ENCODE measurements around the gene MYL11.
"Not testable (repeated sequence)": the region's sequence is repeated elsewhere in the genome, so short reads cannot be mapped to it uniquely, and the experiment has no call there.

The MYL11 gene

GRCh38 chr16:30371248-30371816 is 3.3 kb upstream of the MYL11 start:
- no peak for DNase-seq

- no peak for DNase-seq
Observed at GRCh38 chr16:30372038-30372712, 2.4 kb upstream of the MYL11 start.

DNA sequence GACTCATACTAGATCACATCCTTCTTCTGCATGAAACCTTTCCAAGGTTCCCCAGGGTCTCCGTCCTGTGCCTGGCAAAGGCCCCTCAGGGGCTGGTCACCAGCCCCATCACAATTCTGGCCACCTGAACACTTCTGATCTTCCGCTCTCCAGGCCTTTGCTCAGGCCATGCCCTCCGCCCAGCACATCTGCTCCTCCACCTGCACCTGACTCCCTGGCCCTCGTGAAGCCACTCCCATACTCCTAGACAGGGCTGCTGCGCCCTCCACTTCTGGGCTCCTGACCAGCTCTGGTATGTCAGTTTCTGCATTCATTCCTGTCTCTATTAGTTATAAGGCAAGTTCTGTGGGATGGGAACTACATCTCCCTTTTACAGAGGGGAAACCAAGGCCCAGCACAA is 1.9 kb upstream of the MYL11 start:
- DNase-seq, result no peak

GRCh38 chr16:30375864-30376263 is 1.3 kb downstream of the MYL11 start:
- no peak for DNase-seq

GRCh38 chr16:30376461-30376902 is 1.9 kb downstream of the MYL11 start:
- DNase-seq, result no peak

DNA sequence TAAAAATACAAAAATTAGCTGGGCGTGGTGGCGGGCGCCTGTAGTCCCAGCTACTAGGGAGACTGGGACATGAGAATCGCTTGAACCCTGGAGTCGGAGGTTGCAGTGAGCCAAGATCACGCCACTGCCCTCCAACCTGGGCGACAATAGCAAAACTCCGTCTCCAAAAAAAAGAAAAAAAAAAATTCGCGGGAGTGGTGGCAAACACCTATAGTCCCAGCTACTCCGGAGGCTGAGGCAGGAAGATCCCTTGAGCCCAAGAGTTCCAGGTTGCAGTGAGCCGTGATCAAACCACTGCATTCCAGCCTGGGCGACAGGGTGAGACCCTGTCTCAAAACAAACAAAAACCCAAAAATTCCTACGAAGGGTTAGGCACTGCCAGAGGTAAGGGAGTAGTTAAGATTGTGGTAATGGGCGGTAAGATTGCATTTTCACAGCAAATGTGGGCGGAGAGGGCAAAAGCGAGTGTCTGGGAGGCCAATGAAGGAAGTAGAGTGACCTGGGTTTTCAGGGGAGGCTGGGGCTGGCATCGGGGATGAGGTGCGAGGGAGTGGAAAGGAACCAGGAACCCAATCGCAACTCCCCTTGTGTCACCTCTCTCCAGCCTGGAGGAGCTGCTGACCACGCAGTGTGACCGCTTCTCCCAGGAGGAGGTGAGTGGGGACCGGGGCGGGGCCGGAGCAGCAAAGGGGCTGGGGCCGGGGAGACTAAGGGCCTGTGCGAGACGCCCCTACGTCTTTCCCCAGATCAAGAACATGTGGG is 2.6 kb downstream of the MYL11 start:
- DNase-seq, result no peak

GRCh38 chr16:30377812-30378235 is 3.2 kb downstream of the MYL11 start:
- DNase-seq, result peak; percentile 94

- peak; percentile 99 for DNase-seq
Observed at GRCh38 chr16:30378236-30379157, 3.9 kb downstream of the MYL11 start.

GRCh38 chr16:30379158-30379783 is 4.7 kb downstream of the MYL11 start:
- no peak for DNase-seq

DNA sequence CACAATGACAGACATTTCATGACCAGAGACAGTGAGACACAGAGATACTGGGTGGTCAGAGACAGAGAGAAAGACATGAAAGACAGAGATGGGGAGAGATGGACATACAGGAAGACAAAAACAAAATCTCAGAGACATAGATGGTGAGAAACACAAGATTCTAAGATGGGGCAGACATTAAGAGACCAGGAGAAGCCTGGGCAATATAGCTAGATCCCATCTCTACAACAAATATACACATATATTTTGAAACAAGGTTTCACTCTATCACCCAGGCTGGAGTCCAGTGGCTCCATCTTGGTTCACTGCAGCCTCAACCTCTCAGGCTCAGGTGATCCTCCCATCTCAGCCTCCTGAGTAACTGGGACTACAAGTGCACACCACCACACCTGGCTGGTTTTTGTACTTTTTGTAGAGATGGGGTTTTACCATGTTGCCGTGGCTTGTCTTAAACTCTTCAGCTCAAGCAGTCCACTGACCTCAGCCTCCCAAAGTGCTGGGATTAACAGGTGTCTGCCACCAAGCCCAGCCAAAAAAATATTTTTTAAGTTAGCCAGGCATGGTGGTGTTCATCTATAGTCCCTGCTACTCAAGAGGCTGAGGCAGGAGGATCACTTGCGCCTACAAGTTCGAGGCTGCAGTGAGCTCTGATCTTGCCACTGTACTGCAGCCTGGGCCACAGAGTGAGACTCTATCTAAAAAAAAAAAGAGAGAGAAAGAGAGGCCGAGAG is 5.6 kb downstream of the MYL11 start:
- DNase-seq, result no peak

DNA sequence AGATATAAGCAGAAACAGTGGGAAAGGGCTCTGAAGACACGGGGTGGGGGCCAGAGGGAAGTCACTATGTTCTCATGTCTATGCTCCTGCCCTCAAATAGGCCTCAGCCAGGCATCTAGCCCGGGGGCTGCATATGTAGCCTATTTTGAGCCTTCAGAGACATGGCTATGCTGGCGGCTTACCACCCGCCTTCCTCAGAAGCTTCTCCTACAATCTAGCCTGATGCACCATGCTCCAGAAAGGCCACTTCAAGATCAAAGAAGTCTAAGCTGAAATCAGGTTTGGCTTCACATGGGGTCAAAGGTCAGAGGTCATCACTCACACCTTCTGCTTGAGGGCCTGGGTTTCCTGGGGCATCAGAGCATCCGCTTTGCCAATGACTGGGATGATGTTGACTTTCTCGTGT is 6.2 kb downstream of the MYL11 start:
- no peak for DNase-seq

DNA sequence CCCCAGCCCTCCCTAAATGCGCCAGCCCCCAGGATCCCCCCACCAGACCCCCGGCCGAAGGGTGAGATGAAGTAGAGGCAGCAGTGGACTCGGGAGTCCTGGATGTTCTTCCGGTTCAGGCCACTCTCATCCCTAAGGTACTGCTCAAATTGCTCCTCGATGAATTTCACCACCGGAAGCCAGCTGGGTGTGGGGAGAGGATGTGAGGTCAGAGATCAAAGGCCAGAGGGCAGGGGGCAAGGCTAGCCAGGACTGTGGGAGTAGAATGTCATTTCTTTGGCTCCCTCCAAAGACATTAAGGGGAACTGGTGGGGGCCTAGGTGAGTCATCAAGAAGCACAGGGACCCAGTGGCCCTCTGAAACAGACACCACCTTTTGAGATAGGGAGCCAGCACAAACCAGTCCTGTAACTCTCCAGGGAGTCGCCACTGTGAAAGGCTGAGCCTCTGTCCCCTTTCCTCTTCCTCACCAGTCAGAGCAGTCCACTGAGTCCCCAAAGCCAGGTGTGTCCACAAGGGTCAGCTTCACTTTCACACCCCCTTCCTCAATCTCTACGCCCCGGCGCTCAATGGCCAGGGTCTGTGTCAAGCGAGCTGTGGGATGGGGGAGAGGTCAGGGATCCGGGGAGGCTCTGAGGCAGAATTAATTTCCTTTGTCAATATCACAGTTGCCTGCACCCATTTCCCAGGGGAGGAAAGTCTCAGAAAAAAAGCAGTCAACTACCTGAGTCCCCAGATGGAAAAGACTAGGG is 6.9 kb downstream of the MYL11 start:
- DNase-seq, result no peak

GRCh38 chr16:30382111-30382881 is 7.7 kb downstream of the MYL11 start, which contains the start of gene SEPTIN1:
Gene SEPTIN1 (minus strand): TSS chr16:30382561. CDS start chr16:30382542, 19 bp downstream.
- DNase-seq, result no peak

DNA sequence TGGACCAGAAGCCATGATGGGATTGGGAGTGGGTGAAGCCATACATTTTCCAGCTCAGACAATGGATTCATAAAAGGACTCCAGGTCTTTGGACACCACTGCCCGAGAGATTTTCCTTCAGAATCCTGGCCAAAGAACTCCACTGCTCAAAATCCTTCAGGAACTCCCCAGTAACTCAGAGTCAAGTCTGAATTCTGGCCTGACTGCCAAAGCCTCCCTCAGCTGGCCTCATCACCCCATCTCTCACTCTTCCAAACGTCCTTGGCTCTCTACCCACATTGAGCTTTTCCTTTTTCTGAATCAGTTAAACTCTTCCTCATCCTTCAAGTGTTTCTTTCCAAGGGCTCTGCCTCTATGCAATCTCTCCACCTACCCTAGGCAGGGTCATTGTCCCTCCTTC is 8.9 kb downstream of the MYL11 start:
- DNase-seq, result no peak

GRCh38 chr16:30394592-30395154 is 20.1 kb downstream of the MYL11 start:
- peak; percentile 65 for DNase-seq

DNA sequence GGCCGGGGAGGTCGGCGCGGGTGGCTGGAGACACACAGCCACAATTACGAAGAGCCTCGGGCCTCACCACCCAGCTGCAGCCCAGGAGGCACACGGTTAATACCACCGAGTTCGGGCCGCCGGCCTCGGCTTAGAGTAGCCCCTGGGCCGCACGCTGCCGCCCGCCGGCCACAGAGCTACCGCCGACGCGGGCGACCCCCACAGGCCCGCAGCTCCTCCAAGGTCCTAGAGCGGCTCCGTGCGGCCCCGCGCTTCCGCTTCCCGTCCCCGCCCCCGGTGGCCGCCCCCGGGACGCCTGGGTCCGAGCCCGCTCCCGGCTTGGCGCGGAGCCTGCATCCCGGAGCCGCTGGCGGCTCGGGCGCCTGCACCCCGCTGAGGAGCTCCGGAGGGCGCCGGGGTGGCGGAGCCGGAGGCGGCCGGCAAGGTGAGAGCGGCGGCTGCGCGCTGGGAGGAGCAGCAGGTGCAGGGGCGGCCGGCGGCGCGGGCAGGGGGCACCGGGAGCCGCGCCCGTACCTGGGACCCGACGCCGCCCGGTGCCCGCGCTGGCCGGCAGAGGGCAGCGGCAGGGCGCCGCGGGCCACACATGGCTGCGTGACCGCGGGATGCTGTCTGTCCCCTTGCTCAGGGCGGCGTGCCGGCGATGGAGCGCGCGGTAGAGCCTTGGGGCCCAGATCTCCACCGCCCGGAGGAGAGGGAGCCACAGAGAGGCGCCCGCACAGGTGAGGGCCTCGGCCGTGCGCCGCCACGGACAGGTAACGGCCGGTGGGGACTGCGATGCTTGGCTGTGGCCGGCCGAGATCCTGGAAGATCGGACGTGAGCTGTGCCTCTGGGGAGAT is 20.8 kb downstream of the MYL11 start, which contains the start of gene ZNF48:
ZNF48 (plus strand) TSS at position 266 of the 837 bp plus-strand sequence; CDS start at position 641, 375 bp downstream.
- peak; percentile 98 for DNase-seq

GRCh38 chr16:30395992-30396585 is 21.5 kb downstream of the MYL11 start:
- peak; percentile 68 for DNase-seq

GRCh38 chr16:30396627-30397026 is 22.0 kb downstream of the MYL11 start:
- not testable (repeated sequence) for DNase-seq

Measured in NCI-H146 (cell line).